GM19328 (cell line): ENCODE data around the gene CYP1A1.

Experiments used
- ATAC-seq: cut with Tn5 transposase; IDR thresholded peaks from one replicate; pipeline ENCODE4 v1.9.1; 2021; ENCODE audit warnings: mild to moderate bottlenecking, moderate library complexity; ENCODE audit not compliant: unreplicated experiment

The CYP1A1 gene

DNA sequence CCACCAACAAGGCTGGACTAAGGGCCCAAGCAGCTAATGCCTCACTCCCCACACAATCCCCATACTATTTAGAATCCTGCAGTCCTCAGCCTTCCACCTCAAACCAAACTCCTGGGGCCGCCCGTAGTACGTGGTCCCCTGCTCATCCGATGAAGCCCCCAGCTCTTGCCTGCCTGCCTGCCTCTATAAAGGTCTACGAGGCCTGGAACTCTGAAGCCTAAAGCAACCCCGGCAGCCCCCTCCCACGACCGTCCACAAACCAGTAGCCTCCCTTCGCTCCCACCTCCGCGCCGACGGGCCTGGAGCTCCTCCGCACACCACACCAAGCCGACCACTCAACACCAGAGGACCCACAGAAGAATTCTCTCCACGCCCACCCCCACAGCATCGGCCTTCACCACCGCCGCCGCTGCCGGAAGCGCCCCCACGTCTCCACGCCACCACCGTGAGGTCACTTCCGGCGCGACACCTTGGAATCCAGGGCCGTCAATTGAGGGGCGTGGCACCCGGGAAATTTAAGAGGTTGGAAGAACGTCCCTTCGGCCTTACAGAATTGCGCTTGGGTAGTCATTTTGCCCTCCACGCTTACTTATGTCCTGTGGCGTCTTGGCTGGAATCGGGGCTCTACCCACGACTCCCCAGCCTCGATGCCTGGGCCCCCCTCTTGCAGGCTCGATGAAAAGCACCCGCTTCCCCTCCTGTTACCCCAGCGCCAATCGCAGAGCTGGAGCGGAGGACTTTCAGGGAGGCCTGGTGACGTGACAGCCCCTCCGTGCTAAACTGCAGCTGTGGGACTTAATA is 29.5 kb downstream of the CYP1A1 start, which contains the start of gene EDC3:
Gene EDC3, minus strand, starts transcription at position 428 of the 801 bp plus-strand sequence. CDS start 20,900 bp downstream, outside the sequence.
- ATAC-seq = no peak

- no peak for ATAC-seq
These were observed 33.0 kb downstream of the CYP1A1 start for GRCh38 chr15:74692327-74692726.

GRCh38 chr15:74683758-74684157 is 41.6 kb downstream of the CYP1A1 start:
- no peak for ATAC-seq

DNA sequence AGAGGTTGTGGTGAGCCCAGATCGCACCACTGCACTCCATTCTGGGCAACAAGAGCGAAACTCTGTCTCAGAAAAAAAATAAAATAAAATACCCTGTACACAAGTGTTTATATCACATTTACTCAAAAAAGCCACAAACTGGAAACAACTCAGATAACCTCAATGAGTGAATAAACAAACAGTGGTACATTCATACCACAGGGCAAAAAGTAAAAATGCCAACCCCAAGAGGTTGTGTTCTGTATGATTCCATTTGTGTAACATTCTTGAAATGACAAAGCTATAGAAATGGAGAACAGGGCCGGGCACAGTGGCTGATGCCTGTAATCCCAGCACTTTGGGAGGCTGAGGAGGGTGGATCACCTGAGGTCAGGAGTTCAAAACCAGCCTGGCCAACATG is 42.4 kb downstream of the CYP1A1 start:
- ATAC-seq = no peak

DNA sequence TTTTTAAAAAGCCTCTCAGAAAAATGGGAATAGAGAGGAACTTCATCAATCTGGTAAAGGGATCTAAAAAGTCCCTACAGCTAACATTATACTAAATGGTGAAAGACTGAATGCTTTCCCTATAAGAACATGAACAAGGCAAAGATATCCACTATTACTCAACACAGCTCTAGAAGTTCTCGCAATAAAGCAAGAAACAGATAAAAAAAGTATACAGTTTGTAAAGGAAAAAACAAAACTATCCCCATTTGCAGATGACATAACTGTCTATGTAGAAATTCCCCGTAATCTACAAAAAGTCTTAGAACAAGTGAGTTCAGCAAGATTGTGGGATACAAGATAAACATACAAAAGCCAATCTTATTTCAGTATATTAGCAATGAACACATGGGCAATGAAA is 44.9 kb downstream of the CYP1A1 start:
- no peak for ATAC-seq

DNA sequence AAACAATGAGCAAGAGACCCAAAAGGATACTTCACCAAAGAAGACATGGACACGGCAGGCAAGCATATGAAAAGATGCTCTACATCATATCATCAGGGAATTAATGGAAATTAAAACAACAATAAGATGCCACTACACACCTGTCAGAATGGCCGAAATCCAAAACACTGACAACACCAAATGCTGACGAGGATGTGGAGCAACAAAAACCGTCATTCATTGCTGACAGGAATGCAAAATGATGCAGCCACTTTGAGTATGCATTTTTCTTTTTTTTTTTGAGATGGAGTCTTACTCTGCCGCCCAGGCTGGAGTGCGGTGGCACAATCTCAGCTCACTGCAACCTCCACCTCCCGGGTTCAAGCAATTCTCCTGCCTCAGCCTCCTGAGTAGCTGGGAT is 48.5 kb downstream of the CYP1A1 start:
- no peak for ATAC-seq

DNA sequence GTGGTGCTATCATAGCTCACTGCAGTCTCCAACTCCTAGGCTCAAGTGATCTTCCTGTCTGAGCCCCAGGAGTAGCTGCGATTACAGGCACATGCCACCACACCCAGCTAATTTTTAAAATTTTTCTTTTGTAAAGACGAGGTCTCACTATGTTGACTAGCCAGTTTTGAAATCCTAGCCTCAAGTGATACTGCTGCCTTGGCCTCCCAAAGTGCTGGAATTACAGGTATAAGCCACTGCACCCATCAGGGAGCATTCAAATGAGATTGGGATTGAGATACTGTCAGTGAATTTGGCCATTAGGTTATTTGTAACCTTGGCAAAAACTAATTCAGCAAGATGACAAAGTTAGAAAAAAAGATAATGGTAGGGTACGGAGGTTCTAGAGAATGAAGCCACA is 51.2 kb downstream of the CYP1A1 start:
- no peak for ATAC-seq

DNA sequence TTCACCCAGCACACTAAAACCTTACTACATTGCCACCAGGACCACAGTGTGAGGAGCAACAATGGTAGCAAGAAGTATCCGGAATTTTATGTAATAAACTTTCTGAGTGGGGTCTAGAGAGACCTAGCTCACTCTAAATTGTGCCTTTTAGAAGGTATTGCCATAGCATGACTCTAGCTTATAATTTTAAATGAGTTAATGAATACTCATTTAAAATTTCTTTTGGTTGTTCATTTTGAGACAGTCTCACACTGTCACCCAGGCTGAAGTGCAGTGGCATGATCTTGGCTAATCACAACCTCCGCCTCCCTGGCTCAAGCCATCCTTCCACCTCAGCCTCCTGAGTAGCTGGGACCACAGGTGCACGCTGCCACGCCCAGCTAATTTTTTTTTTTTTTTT is 55.7 kb downstream of the CYP1A1 start:
- no peak for ATAC-seq
